Anterior cingulate cortex (tissue), 58 donors: Measurements from ENCODE around the gene ASPDH.

Experiments
- DNase-seq, 58 donors: peaks; one replicate each; lab custom pipeline; 2025; lab: John Stamatoyannopoulos, UW

Gene ASPDH

GRCh38 chr19:50500060-50500752 is 13.5 kb downstream of the ASPDH start:
- DNase-seq, result peak in 24 of 58 donors; percentile 24 to 80 (median 46)

- no peak for DNase-seq
Measured at GRCh38 chr19:50498219-50499056, 15.3 kb downstream of the ASPDH start.

- DNase-seq, result no peak
Measured at GRCh38 chr19:50497022-50497405, 16.7 kb downstream of the ASPDH start.

- DNase-seq, result peak in 55 of 58 donors; percentile 38 to 97 (median 88)
Measured at GRCh38 chr19:50496189-50497021, 17.3 kb downstream of the ASPDH start.

GRCh38 chr19:50495020-50495531 is 18.6 kb downstream of the ASPDH start:
- no peak for DNase-seq

GRCh38 chr19:50494186-50495019 is 19.3 kb downstream of the ASPDH start:
- DNase-seq, result no peak

- no peak for DNase-seq
Measured at GRCh38 chr19:50493171-50493570, 20.5 kb downstream of the ASPDH start.

GRCh38 chr19:50492303-50493052 is 21.2 kb downstream of the ASPDH start:
- DNase-seq, result peak in 5 of 58 donors; percentile 13 to 61 (median 28)

GRCh38 chr19:50490991-50491472 is 22.7 kb downstream of the ASPDH start:
- DNase-seq, result peak in 4 of 58 donors; percentile 21 to 42 (median 30)

GRCh38 chr19:50490411-50490811 is 23.3 kb downstream of the ASPDH start:
- no peak for DNase-seq

GRCh38 chr19:50489461-50490011 is 24.2 kb downstream of the ASPDH start:
- DNase-seq, result no peak

- peak in 1 of 58 donors; percentile 35 for DNase-seq
Measured at GRCh38 chr19:50488389-50489194, 25.1 kb downstream of the ASPDH start.

GRCh38 chr19:50486823-50487515 is 26.7 kb downstream of the ASPDH start:
- peak in 4 of 58 donors; percentile 8 to 30 (median 18) for DNase-seq

- no peak for DNase-seq
Measured at GRCh38 chr19:50485284-50485955, 28.3 kb downstream of the ASPDH start.

- DNase-seq, result no peak
Measured at GRCh38 chr19:50482916-50483315, 30.8 kb downstream of the ASPDH start.

GRCh38 chr19:50482271-50482855 is 31.4 kb downstream of the ASPDH start:
- no peak for DNase-seq
